Liver (tissue), 9 donors: ENCODE results near the gene TAF6. TPM values are rescaled to one million over a fixed set of nuclear protein-coding genes. Genes with fewer than 3 reads are reported as not detected.

Experiments used
- DNase-seq: peaks from one replicate; pipeline ENCODE4 v3.0.0-alpha.2; 2017; ENCODE audit warnings: low spot score
- H3K27ac ChIP-seq, 2 donors: one replicate each; pipeline ENCODE4 v1.7.0; 2013; ENCODE audit warnings: inconsistent platforms in 2 of 2, low read length in 2 of 2, control low read depth in 1 of 2, low read depth in 1 of 2, mild to moderate bottlenecking in 1 of 2
- H3K27me3 ChIP-seq, 4 donors: one replicate each; pipeline versions ENCODE4 v1.6.1 to v1.7.0; 2013; ENCODE audit warnings: low read length in 3 of 4, inconsistent platforms in 1 of 4, mild to moderate bottlenecking in 1 of 4, moderate library complexity in 1 of 4; ENCODE audit not compliant: control insufficient read depth in 4 of 4, insufficient read depth in 4 of 4
- H3K36me3 ChIP-seq, 4 donors: one replicate each; pipeline versions ENCODE4 v1.6.1 to v1.7.0; 2013; ENCODE audit warnings: low read length in 3 of 4, mild to moderate bottlenecking in 3 of 4, low read depth in 1 of 4, moderate library complexity in 1 of 4; ENCODE audit not compliant: control insufficient read depth in 4 of 4, insufficient read depth in 3 of 4
- H3K4me1 ChIP-seq, 4 donors: one replicate each; pipeline versions ENCODE4 v1.6.1 to v1.7.0; 2013; ENCODE audit warnings: low read length in 3 of 4, mild to moderate bottlenecking in 3 of 4, moderate library complexity in 1 of 4; ENCODE audit not compliant: control insufficient read depth in 4 of 4, insufficient read depth in 4 of 4
- H3K4me3 ChIP-seq, 3 donors: one replicate each; pipeline versions ENCODE4 v1.6.1 to v1.7.0; 2013; ENCODE audit warnings: low read length in 3 of 3, control low read depth in 1 of 3, low read depth in 1 of 3, mild to moderate bottlenecking in 1 of 3
- H3K9ac ChIP-seq, 2 donors: one replicate each; pipeline ENCODE4 v1.7.0; 2013; ENCODE audit warnings: low read length in 2 of 2, mild to moderate bottlenecking in 2 of 2, moderate library complexity in 2 of 2, control low read depth in 1 of 2, low read depth in 1 of 2
- H3K9me3 ChIP-seq, 4 donors: one replicate each; pipeline versions ENCODE4 v1.6.1 to v1.7.0; 2013; ENCODE audit warnings: low read length in 3 of 4; ENCODE audit not compliant: control insufficient read depth in 4 of 4
- CTCF ChIP-seq: fragments of 150-350 bp; IDR thresholded peaks from 2 replicates; pipeline ENCODE4 v1.5.1; 2017; ENCODE audit warnings: improper control_type of control experiment, low read depth, low read length; ENCODE audit not compliant: missing input control
- EGR1 ChIP-seq, 2 donors: IDR thresholded peaks; 2 replicates each; pipeline ENCODE4 v1.6.1; 2016 to 2018; ENCODE audit warnings: antibody characterized with exemption in 2 of 2, low read depth in 2 of 2
- FOXA1 ChIP-seq: IDR thresholded peaks from 2 replicates; pipeline ENCODE4 v1.6.1; 2016; ENCODE audit warnings: antibody characterized with exemption
- FOXA2 ChIP-seq: IDR thresholded peaks from 2 replicates; pipeline ENCODE4 v1.6.1; 2016; ENCODE audit warnings: antibody characterized with exemption
- GABPA ChIP-seq, 2 donors: IDR thresholded peaks in 1 of 2; conservative IDR thresholded peaks in 1 of 2; 2 replicates each; pipeline ENCODE4 v1.6.1; 2016; ENCODE audit warnings: antibody characterized with exemption in 2 of 2, mild to moderate bottlenecking in 1 of 2, moderate library complexity in 1 of 2
- HNF4A ChIP-seq, 2 donors: conservative IDR thresholded peaks; 2 replicates each; pipeline ENCODE4 v1.6.1; 2016; ENCODE audit warnings: antibody characterized with exemption in 2 of 2, mild to moderate bottlenecking in 2 of 2
- HNF4G ChIP-seq: IDR thresholded peaks from 2 replicates; pipeline ENCODE4 v1.6.1; 2016; ENCODE audit warnings: antibody characterized with exemption
- JUND ChIP-seq, 2 donors: IDR thresholded peaks; 2 replicates each; pipeline ENCODE4 v1.6.1; 2016; ENCODE audit warnings: antibody characterized with exemption in 2 of 2
- MAX ChIP-seq: IDR thresholded peaks from 2 replicates; pipeline ENCODE4 v1.6.1; 2016; ENCODE audit warnings: antibody characterized with exemption
- NR2F2 ChIP-seq: IDR thresholded peaks from 2 replicates; pipeline ENCODE4 v1.6.1; 2016; ENCODE audit warnings: antibody characterized with exemption
- RAD21 ChIP-seq, 2 donors: IDR thresholded peaks; 2 replicates each; pipeline ENCODE4 v1.6.1; 2016; ENCODE audit warnings: antibody characterized with exemption in 2 of 2, mild to moderate bottlenecking in 2 of 2
- REST ChIP-seq: IDR thresholded peaks from 2 replicates; pipeline ENCODE4 v1.6.1; 2016; ENCODE audit warnings: antibody characterized with exemption, mild to moderate bottlenecking
- RXRA ChIP-seq, 2 donors: IDR thresholded peaks; 2 replicates each; pipeline ENCODE4 v1.6.1; 2017 to 2018; ENCODE audit warnings: antibody characterized with exemption in 2 of 2, mild to moderate bottlenecking in 1 of 2
- SP1 ChIP-seq: IDR thresholded peaks from 2 replicates; pipeline ENCODE4 v1.6.1; 2018; ENCODE audit warnings: antibody characterized with exemption, mild to moderate bottlenecking
- TAF1 ChIP-seq: conservative IDR thresholded peaks from 2 replicates; pipeline ENCODE4 v1.6.1; 2016; ENCODE audit warnings: antibody characterized with exemption, mild to moderate bottlenecking
- YY1 ChIP-seq: IDR thresholded peaks from 2 replicates; pipeline ENCODE4 v1.6.1; 2016; ENCODE audit warnings: antibody characterized with exemption, mild to moderate bottlenecking
- ZBTB33 ChIP-seq: IDR thresholded peaks from 2 replicates; pipeline ENCODE4 v1.6.1; 2016; ENCODE audit warnings: antibody characterized with exemption
- WGBS: extraction: QIAGEN DNeasy Blood & Tissue Kit; methylation state at CpG from one replicate; pipeline ENCODE4 v1.1.7; 2013; 5-methylcytosine and 5-hydroxymethylcytosine counted together
- polyA plus RNA-seq, 2 donors: library from polyadenylated mRNA; stranded (reverse) in 1 of 2; unstranded in 1 of 2; fragments of 200-250 nt in 1 of 2; fragments of >200 nt in 1 of 2; fragmentation: Nextera tagmentation in 1 of 2; extraction: Ambion mirVana in 1 of 2; gene quantifications; one replicate each; pipeline versions ENCODE4 v1.2.1 to v1.2.3, GENCODE V29; 2013 to 2015
- total RNA-seq, 2 donors: library from RNA; depleted of rRNA; stranded (reverse); fragments of >200 nt; gene quantifications; one replicate each; pipeline ENCODE4 v1.2.3, GENCODE V29; 2014
- TF ChIP-seq, protein P1 (sequence below): IDR thresholded peaks from 2 replicates; pipeline ENCODE4 v1.6.1; 2016; ENCODE audit warnings: antibody characterized with exemption
- donor health status: healthy.
- donor health status: healthy.
- donor health status: healthy.
- donor health status: healthy.
- donor health status: healthy.

Gene TAF6
- total and polyA plus RNA-seq, 4 donors: 8.9 to 17.9 (median 16.2) TPM

DNA sequence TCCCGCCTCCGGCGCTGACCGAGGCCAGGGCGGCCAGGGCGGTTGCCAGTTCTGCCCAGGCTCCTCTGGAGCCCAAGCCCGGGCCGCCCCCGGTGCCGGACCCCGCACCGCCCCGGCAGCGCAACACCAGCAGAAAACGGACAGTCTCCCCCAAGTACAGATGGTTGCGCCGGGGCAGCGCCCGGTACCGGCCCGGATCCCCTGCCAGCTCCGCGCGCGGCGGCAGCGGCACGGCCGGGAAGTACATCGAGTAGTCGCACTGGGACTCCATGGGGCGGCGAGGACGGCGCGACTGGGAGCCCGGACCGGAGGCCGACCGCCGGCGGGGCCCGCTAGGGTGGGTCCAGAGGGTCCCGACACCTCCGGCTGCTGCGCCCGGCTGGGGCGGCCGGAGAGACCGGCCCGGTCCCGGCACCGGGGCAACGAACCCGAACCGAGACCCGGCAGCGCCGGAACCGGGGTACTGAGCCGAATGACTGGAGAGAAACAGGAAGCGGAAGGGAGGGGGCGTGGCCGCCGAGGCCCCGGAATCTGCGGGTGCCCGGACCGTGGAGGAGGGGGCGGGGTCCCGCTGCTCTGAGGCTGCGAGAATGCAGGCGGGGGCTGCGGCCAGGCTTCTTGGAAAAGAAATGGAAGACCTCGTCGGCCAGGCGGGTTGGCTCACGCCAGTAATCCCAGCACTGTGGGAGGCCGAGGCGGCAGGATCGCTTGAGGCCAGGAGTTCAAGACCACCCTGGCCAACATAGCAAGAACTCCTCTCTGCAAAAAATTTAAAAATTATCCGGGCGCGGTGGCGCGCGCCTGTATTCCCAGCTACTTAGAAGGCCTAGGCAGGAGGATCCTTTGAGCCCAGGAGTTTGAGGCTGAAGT, 39.3 kb upstream of the TAF6 start, which contains the start of gene TRAPPC14:
TSS of gene TRAPPC14 (minus strand) at position 495 of the 870 bp plus-strand sequence. CDS start at position 271, 224 bp downstream.
- Histone ChIP-seq H3K27me3 (no peaks in the 10 kb centered on the region), H3K4me1 (peaks cover 3 to 17% (median 10%) of the 10 kb centered on the region in 4 donors), H3K9me3 (no peaks in the 10 kb centered on the region), H3K36me3 (peaks cover 2 to 28% (median 11%) of the 10 kb centered on the region in 4 donors), H3K27ac (peak within 1 kb of the TSS; percentile 84 to 92), H3K4me3 (peak within 1 kb of the TSS; percentile 77 to 95 (median 83)), H3K9ac (peak within 1 kb of the TSS in 1 of 2 donors; percentile 71)
- peak; percentile 69 to 89 for TF ChIP-seq GABPA (IDR thresholded peaks at IDR 0.05 in 1 of 2, conservative IDR thresholded peaks at IDR 0.05 in 1 of 2)
- TF ChIP-seq RAD21 (IDR thresholded peaks at IDR 0.05): peak in 1 of 2 donors; percentile 15
- no peak for TF ChIP-seq TAF1
- TF ChIP-seq ZBTB33: no peak
- TF ChIP-seq SP1: peak; percentile 31
- peak; percentile 87 for DNase-seq
- 1% methylated on average over 87 of the region's 87 CpGs for WGBS

GRCh38 chr7:100157334-100158228, 38.4 kb upstream of the TAF6 start:
- peak overlapping the region in 1 of 2 donors; percentile 35 for H3K9ac ChIP-seq
- peaks cover 2 to 30% (median 11%) of the 10 kb centered on the region in 4 donors for H3K36me3 ChIP-seq
- no peaks in the 10 kb centered on the region for H3K9me3 ChIP-seq
- peaks cover 3 to 17% (median 10%) of the 10 kb centered on the region in 4 donors for H3K4me1 ChIP-seq
- peak; percentile 55 for DNase-seq
- TF ChIP-seq RXRA (IDR thresholded peaks at IDR 0.05): peak; percentile 64 to 75
- TF ChIP-seq JUND (IDR thresholded peaks at IDR 0.05): peak; percentile 92 to 93
- TF ChIP-seq GABPA (IDR thresholded peaks at IDR 0.05 in 1 of 2, conservative IDR thresholded peaks at IDR 0.05 in 1 of 2): no peak
- TF ChIP-seq FOXA1: no peak
- TF ChIP-seq RAD21 (IDR thresholded peaks at IDR 0.05): no peak
- TF ChIP-seq TAF1: no peak
- peak; percentile 80 for TF ChIP-seq NR2F2
- TF ChIP-seq, protein P1, sequence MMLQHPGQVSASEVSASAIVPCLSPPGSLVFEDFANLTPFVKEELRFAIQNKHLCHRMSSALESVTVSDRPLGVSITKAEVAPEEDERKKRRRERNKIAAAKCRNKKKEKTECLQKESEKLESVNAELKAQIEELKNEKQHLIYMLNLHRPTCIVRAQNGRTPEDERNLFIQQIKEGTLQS: peak; percentile 70
- TF ChIP-seq ZBTB33: no peak
- TF ChIP-seq HNF4A (conservative IDR thresholded peaks at IDR 0.05): peak; percentile 23 to 46
- TF ChIP-seq CTCF: no peak
- no peak for TF ChIP-seq SP1
- no peak for TF ChIP-seq YY1
- no peak for TF ChIP-seq REST
- no peak for TF ChIP-seq HNF4G
- no peak for TF ChIP-seq EGR1 (IDR thresholded peaks at IDR 0.05; ENCODE audit: low read depth in 2 of 2)
- TF ChIP-seq MAX: no peak
- peak; percentile 17 for TF ChIP-seq FOXA2
- H3K4me3 ChIP-seq: peak overlapping the region; percentile 77 to 95 (median 83)
- WGBS: 27% methylated on average over 32 of the region's 32 CpGs
- peak overlapping the region; percentile 84 to 92 for H3K27ac ChIP-seq
- H3K27me3 ChIP-seq: no peaks in the 10 kb centered on the region
